NCI-H2171 (cell line): ENCODE measurements around the gene CDH12.
A peak's percentile ranks its signal among the peaks of the same experiment; 100 is the strongest.
"Not testable (repeated sequence)": the region's sequence is repeated elsewhere in the genome, so short reads cannot be mapped to it uniquely, and the experiment has no call there.

Experiments used
- DNase-seq: peaks from one replicate; lab custom pipeline; 2025; lab: John Stamatoyannopoulos, UW

Gene CDH12

GRCh38 chr5:22001097-22001496, 852.0 kb downstream of the CDH12 start:
- DNase-seq: not testable (repeated sequence)

- DNase-seq: not testable (repeated sequence)
Measured at GRCh38 chr5:21985799-21986198, 867.3 kb downstream of the CDH12 start.

- not testable (repeated sequence) for DNase-seq
Measured at GRCh38 chr5:21951571-21951970, 901.6 kb downstream of the CDH12 start.

GRCh38 chr5:21931116-21931515, 922.0 kb downstream of the CDH12 start:
- peak; percentile 100 for DNase-seq

DNA sequence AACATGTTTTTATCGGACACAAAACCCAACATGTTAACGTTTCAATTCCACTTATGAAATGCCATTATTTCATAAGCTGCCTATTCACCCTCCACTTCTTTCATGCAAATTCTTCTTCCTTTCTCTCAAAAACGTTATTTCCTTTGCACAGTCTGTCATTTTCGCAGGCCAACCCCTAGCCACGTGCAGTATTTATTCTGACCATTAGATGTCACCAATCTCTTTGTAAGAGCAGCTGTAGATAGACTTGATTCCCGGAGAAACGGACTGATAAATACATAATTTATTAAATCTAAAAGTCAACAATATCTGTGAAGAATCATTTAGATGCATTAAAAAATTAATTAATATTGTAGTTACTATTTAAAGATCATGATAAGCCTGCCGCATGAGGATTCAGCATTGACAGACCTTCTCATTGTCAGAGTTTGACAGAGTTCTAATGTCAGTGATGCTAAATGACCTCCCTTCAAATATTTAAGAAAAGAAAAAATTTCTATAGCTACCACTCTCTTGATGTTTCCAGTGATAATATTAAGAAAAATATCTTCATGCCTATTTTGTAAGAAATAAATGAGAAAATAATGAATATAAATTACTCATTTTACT, 933.6 kb downstream of the CDH12 start:
- peak; percentile 78 for DNase-seq

DNA sequence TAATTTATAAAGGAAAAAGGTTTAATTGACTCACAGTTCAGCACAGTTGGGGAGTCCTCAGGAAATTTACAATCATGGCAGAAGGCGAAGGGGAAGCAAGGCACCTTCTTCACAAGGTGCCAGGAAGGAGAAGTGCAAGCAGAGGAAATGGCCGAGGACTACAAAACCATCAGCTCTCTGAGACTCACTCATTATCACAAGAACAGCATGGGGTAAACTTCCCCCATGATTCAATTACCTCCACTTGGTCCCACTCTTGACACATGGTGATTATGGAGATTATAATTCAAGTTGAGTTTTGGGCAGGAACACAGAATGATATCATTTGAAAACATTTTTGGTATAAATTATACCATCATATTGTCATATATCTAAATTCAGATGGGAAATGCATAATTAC, 934.7 kb downstream of the CDH12 start:
- no peak for DNase-seq

DNA sequence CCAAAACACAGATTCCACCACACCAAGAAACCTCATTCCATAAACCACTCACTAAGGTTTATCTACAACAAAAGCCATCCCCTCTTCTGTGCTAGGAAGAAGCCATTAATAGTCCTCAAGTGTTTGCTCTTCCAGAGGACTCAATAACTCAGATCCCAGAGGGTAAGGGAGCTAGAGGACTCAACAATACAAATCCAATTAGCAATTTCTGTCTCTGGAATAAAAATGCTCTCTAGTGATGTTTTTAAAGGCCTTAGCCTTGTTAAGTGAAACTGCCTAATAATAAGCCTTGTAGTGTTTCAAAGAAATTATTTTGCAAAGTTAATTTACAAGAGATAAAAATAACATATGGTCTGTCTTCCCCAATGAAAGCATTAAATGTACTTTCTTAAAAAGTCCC, 942.4 kb downstream of the CDH12 start:
- no peak for DNase-seq

DNA sequence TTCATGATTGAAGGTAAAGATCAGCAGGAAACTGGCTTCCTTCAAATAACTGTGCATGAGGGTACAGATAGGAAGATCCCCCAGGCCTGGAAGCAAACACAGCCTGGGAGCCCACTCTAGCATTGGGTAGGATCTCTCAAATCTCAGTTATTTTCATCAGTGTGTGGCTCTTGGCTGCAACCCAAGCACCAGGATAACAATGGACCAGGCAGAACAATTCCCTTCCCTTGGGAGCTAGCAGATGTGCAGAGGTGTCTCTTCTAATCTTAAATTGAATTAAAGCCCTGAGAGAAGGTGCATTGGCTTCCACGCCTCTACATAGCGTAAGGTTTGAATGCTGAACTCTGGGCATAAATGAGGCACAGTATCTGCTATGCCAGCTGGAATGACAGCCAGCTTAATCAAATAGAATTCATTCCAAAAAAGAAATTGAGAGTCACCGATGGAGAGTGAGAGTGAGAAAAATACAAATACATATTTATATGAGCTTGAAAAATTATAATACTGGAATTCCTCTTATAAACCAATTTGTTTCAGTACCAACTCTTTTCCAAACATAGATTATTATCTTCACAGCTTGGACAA, 957.3 kb downstream of the CDH12 start:
- peak; percentile 32 for DNase-seq

GRCh38 chr5:21893161-21893560, 960.0 kb downstream of the CDH12 start:
- no peak for DNase-seq

- DNase-seq: no peak
Measured at GRCh38 chr5:21889581-21889980, 963.6 kb downstream of the CDH12 start.

GRCh38 chr5:21882074-21882745, 970.9 kb downstream of the CDH12 start:
- DNase-seq: no peak

DNA sequence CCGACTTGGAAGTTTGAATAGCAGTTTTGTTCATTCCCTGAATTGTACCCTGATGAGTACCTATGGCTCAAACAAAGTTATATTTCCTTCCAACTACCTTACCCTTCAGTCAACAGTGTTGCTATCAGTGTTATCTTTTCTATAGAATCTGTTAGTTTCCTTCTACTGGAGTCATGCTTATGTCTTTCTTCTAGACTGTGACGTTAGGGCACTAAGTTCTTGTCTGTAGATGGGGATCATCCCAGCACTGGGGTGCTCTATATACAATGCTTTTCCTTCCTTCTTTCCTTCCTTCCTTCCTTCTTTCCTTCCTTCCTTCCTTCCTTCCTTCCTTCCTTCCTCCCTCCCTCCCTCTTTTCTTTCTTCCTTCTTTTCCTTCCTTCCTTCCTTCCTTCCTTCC, 973.0 kb downstream of the CDH12 start:
- no peak for DNase-seq

DNA sequence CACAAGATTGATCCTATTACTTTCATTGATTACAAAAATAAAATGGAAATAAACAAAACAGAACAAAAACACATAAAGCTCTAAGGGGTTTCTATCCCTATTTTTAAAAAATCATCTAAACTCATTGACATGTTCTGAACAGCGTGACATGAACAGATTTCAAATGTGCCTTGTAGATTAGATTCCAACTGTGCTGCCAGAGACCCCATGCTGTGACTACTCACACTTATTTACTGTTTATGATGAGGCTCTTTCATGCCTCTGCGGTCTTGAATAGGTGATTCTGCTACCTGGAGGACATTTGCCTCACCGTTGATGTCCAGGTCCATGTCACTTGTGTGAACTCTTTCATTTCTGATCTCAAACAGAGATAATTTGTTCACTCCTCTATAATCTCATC, 990.2 kb downstream of the CDH12 start:
- DNase-seq: peak; percentile 37

DNA sequence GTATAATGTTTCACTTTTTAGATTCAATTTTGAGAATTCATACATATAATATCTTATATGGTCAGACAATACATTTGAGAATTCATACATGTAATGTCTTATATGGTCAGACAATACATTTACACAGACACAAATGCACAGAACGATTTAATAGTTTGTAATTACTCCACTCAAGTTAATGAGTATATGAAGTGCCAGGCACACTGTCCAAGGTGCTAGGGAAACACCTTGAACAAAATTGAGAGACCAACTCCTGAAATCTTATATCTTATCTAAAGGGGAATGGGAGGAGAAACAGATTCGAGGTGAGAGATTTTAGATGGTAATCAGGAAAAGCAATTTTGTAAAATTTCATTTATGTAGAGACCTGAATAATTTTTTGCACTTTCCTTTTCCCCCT, 994.7 kb downstream of the CDH12 start:
- DNase-seq: no peak

- DNase-seq: peak; percentile 92
Measured at GRCh38 chr5:21856987-21857386, 996.2 kb downstream of the CDH12 start.

DNA sequence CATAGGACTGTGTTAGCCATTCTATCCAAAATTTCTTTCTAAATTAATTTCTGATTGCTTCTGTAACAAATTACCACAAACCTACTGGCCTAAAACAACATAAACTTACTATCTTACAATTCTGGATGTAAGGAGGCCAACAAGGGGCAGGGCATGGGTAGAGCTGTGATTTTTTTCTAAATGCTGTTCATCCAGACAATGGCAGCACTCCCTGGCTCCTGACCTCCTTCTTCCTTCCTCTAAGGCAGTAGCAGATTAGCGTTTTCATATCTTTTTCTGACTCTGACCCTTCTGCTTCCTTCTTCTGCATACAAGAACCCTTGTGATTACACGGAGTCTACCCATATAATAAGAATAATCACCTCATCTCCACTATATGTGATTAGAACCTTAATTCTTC, 1005.8 kb downstream of the CDH12 start:
- DNase-seq: no peak

DNA sequence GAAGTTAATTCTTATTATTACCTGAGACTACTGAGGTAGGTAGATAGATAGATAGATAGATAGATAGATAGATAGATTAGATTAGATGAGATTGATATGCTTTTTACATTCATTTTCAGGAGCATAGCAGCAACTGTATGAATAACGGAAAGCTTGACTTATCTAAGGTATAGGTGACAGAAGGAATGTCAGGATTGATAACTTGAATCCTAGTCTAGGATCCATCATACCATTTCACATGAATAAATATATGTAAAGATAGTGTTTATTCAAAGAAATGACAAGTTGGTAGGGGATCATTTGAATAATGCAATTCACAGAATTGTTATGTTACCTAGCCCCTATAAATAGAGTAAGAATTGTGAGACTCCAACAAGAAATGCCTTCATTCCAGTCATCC, 1008.2 kb downstream of the CDH12 start:
- DNase-seq: no peak

DNA sequence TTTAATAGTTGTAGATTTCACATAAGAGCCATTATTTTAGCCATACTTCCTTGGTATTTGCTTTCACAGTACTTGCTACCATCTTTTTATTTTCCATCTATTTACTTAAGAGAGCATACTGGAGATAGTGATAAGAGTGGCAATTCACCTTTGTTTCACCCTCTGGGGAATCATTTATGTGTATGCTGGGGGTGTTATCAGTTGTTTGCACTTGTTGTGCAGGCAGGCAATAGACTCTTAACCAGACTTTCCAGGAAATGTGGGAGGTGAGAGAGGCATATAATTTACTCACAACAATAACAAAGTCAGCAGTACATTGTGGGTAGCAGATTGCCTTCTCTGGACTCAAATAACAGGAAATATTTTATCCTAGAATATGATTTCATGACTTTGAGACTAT, 1018.3 kb downstream of the CDH12 start:
- DNase-seq: no peak

DNA sequence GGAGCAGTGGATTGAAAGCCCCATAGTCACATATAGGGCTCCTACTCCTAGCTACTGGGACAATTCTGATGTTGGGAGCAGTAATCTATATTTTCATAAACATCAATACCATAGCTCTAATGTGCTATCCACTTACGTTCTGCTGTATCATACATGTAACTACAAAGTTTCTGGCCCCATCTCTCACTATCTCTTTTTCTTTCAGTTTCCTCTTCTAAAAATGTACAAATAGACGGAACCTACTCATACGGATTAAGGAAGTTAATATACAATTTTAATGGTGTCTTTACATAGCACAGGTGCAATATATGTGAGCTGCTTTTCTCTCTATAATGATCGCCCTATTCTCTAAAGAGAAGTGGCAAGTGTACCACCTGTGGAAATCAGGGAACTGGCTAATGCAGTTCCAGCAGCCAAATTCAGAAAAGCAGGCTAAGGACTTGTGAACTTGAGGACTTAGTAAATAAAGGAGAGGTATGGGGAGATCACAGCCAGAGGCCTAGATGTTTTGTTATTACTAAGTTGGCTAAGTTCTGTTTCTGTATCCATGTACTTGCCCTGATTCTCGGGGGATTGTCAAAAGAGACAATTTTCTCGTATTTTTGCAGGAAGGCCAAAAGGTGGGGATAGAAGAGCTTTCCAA, 1021.9 kb downstream of the CDH12 start:
- no peak for DNase-seq

DNA sequence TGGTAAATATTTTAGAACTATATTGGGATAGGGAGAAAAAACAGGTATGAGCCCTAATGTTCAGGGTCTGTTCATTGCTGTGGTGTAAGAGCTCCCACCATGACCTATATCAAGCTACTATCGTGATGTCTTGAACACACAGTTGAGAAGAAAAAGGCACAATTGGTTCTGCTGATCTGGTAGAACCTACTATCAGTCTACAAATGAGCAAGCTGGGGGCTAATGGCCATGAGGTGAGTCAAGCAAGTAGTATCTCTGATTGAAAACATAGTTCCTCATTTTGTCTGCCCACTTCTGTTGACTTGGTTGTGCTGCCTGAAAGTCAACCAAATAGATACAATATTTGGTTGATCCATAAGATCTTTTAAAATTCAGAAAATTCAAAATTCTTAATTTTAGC, 1026.3 kb downstream of the CDH12 start:
- DNase-seq: no peak

GRCh38 chr5:21823588-21823987, 1029.6 kb downstream of the CDH12 start:
- no peak for DNase-seq

DNA sequence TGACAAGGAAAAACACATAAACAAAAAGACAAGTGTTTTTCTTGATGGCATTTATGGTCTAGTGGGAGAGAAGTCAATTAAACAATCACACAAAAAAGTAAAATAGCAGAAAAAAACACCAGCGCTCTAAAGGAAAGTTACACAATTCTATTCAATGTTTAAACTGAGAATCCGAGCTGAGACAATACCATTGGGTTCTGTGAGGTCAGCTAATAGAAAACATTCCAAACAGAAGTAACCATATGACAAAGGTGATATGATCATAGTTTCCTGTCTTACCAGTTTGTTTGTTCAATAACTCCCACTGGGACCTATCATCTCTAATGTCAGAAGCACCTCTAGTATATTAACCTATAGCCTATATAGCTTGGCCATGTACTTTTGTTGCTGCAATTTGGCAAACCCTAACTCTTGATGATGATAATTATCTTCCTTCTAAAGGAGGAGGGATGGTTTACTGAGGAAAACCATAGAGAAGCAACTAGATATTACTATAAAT, 1030.0 kb downstream of the CDH12 start:
- DNase-seq: no peak

- DNase-seq: no peak
Measured at GRCh38 chr5:21820527-21820926, 1032.6 kb downstream of the CDH12 start.
